ENCODE results near the gene C1orf159.

Gene C1orf159

DNA sequence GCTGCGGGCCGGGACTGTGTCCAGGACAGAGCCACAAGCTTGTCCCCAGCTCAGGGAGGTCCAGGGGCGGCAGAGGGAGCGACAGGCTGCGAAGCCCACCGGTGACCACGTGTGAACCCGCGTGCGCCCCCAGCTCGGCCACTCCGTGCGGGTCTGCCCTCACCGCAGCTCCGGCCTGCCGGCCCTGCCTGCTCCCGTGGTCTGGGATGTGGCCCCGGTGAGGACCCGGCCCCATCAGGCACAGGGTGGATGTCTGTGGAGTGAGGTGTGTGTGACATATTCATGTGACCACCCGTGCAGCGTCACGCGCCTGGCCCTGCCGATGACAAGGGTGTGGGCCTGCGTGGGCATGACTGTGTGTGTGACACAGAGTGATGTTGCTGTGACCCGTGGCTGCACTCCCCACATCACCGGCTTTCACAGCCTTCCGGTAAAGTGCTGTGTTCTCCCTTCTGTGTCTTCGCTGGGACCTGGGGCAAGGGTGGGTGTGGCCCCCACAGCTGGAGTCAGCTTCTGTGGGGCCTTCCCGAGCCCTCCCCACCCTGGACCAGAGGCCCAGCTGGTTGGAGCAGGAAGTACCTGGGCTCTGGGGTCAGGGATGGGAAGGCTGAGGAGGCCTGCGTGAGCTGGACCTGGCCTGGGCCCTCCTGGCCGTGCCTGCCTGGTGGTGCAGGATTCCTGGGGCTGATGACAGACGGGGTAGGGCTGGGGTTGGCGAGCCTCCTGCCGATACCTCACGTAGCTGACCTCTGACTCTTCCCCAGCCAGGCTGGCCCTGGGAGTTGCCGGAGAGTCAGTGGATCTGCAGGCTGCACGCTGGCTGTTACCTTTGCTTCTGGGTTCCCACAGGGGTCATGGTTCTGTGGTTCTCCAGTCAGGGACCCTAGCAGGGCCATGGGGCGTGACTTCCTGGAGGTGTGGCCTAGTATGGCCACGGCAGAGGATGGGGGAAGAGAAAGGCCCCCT lies 45.9 kb downstream of the C1orf159 start:
- no peaks in the 10 kb centered on the region for H3K36me3 ChIP-seq (ENCODE audit: insufficient read depth, low read length)
- H3K27me3 ChIP-seq (ENCODE audit: insufficient read depth, low read length, poor library complexity): no peaks in the 10 kb centered on the region
- ATAC-seq (ENCODE audit: insufficient read depth, low read depth): no peak

DNA sequence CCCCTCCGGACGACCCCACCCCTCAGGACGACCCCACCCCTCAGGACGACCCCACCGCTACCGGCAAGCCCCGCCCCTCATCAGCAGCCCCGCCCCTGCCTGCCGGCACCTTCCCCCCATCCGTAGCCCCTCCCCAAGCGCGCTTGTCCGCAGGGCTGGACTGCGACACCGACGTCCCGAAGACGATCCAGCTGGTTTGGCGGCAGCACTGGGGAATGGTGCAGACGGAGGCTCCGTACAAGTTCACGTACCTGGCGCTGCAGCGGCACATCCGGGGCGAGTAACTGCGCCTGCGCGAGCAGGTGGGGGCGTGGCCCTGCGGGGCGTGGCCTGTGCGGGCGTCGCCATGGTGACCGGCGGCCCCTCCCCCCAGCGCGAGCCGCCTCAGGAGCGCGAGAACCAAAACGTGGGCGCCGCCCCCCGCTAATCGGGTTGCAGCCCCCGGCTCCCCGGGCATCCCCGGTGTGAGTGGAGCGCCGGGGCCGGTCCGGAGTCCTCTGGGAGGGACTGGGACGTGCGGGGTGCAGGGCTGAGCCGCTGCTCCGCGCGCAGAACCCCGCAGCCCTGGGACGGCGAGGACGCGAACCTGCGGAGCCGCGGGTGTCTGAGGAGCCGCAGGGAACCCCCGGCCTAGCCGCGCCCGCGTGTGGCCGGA lies 46.7 kb downstream of the C1orf159 start:
- H3K9me3 ChIP-seq (ENCODE audit: insufficient read depth, low read length, severe bottlenecking): no peaks in the 10 kb centered on the region
- no peak overlapping the region for H3K4me2 ChIP-seq (ENCODE audit: insufficient read depth, low read length)
- H3K36me3 ChIP-seq (ENCODE audit: insufficient read depth, low read length): no peaks in the 10 kb centered on the region
- H3K27ac ChIP-seq (ENCODE audit: low read length): no peak overlapping the region
- DNase-seq (no peak), ATAC-seq (ENCODE audit: insufficient read depth, low read depth) (no peak)
- H3K4me3 ChIP-seq (ENCODE audit: low read depth in 1 of 2, low read length in 2 of 2): no peak overlapping the region
- H3K27me3 ChIP-seq (ENCODE audit: insufficient read depth, low read length, poor library complexity): no peaks in the 10 kb centered on the region
- no peaks in the 10 kb centered on the region for H3K4me1 ChIP-seq (ENCODE audit: insufficient read depth, low read length)
- no peak overlapping the region for H3K9ac ChIP-seq (ENCODE audit: low read depth, low read length)
- no peak overlapping the region for H2AFZ ChIP-seq (ENCODE audit: low read depth, low read length)
- no peaks in the 10 kb centered on the region for H3K79me2 ChIP-seq (ENCODE audit: insufficient read depth, low read length)
- H4K20me1 ChIP-seq (ENCODE audit: insufficient read depth, low read length): peaks cover 19% of the 10 kb centered on the region; the same call in 1 of the 2 replicates
- TF ChIP-seq, protein P1, sequence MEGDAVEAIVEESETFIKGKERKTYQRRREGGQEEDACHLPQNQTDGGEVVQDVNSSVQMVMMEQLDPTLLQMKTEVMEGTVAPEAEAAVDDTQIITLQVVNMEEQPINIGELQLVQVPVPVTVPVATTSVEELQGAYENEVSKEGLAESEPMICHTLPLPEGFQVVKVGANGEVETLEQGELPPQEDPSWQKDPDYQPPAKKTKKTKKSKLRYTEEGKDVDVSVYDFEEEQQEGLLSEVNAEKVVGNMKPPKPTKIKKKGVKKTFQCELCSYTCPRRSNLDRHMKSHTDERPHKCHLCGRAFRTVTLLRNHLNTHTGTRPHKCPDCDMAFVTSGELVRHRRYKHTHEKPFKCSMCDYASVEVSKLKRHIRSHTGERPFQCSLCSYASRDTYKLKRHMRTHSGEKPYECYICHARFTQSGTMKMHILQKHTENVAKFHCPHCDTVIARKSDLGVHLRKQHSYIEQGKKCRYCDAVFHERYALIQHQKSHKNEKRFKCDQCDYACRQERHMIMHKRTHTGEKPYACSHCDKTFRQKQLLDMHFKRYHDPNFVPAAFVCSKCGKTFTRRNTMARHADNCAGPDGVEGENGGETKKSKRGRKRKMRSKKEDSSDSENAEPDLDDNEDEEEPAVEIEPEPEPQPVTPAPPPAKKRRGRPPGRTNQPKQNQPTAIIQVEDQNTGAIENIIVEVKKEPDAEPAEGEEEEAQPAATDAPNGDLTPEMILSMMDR (IDR thresholded peaks at IDR 0.05; ENCODE audit: borderline replicate concordance, extremely low read depth, low read length, poor library complexity, severe bottlenecking): no peak
- no peak for TF ChIP-seq EZH2 (IDR thresholded peaks at IDR 0.05; ENCODE audit: borderline replicate concordance, low read depth, low read length, severe bottlenecking)

More for the DNA sequence above, 45.9 kb downstream of the C1orf159 start:
- Histone ChIP-seq H2AFZ (ENCODE audit: low read depth, low read length) (no peak overlapping the region), H4K20me1 (ENCODE audit: insufficient read depth, low read length) (peaks cover 25% of the 10 kb centered on the region; the same call in 1 of the 2 replicates), H3K9ac (ENCODE audit: low read depth, low read length) (no peak overlapping the region), H3K4me2 (ENCODE audit: insufficient read depth, low read length) (no peak overlapping the region), H3K4me1 (ENCODE audit: insufficient read depth, low read length) (no peaks in the 10 kb centered on the region), H3K27ac (ENCODE audit: low read length) (no peak overlapping the region), H3K4me3 (ENCODE audit: low read depth in 1 of 2, low read length in 2 of 2) (no peak overlapping the region), H3K79me2 (ENCODE audit: insufficient read depth, low read length) (no peaks in the 10 kb centered on the region), H3K9me3 (ENCODE audit: insufficient read depth, low read length, severe bottlenecking) (no peaks in the 10 kb centered on the region)
- no peak for DNase-seq
- no peak for TF ChIP-seq EZH2 (IDR thresholded peaks at IDR 0.05; ENCODE audit: borderline replicate concordance, low read depth, low read length, severe bottlenecking)
- TF ChIP-seq, protein P1 (IDR thresholded peaks at IDR 0.05; ENCODE audit: borderline replicate concordance, extremely low read depth, low read length, poor library complexity, severe bottlenecking): no peak

DNA sequence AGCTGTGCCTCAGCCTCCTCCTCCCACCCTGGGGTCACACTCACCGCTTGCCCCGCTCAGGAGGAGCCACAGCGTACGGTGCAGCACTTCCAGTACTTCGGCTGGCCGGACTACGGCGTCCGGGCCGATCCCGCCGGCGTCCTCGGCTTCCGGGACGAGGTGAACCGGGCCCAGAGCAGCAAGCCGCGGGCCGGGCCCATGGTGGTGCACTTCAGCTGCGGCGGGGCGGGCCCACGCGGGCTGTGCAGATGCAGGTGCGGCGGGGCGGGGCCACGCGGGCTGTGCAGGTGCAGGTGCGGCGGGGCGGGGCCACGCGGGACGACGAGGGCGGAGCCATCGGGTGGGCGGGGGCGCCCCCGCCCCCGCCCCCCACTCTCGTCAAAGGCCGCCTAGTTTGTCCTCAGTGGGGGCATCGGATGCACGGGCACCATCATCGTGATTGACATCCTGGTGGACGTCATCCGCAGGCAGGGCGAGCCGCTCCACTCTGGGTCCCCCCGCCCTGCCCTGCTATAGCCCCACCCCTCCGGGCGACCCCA lies 47.3 kb downstream of the C1orf159 start:
- peaks cover 2% of the 10 kb centered on the region for H3K27me3 ChIP-seq (ENCODE audit: insufficient read depth, low read length, poor library complexity)
- no peak overlapping the region for H3K27ac ChIP-seq (ENCODE audit: low read length)
- H2AFZ ChIP-seq (ENCODE audit: low read depth, low read length): no peak overlapping the region
- H4K20me1 ChIP-seq (ENCODE audit: insufficient read depth, low read length): peaks cover 21% of the 10 kb centered on the region
- H3K9ac ChIP-seq (ENCODE audit: low read depth, low read length): no peak overlapping the region
- H3K9me3 ChIP-seq (ENCODE audit: insufficient read depth, low read length, severe bottlenecking): no peaks in the 10 kb centered on the region
- H3K36me3 ChIP-seq (ENCODE audit: insufficient read depth, low read length): no peaks in the 10 kb centered on the region
- H3K4me2 ChIP-seq (ENCODE audit: insufficient read depth, low read length): no peak overlapping the region
- no peaks in the 10 kb centered on the region for H3K79me2 ChIP-seq (ENCODE audit: insufficient read depth, low read length)
- ATAC-seq (ENCODE audit: insufficient read depth, low read depth) (no peak), DNase-seq (no peak)
- no peak overlapping the region for H3K4me3 ChIP-seq (ENCODE audit: low read depth in 1 of 2, low read length in 2 of 2)
- no peak for TF ChIP-seq EZH2 (IDR thresholded peaks at IDR 0.05; ENCODE audit: borderline replicate concordance, low read depth, low read length, severe bottlenecking)
- TF ChIP-seq, protein P1 (IDR thresholded peaks at IDR 0.05; ENCODE audit: borderline replicate concordance, extremely low read depth, low read length, poor library complexity, severe bottlenecking): no peak
- H3K4me1 ChIP-seq (ENCODE audit: insufficient read depth, low read length): no peaks in the 10 kb centered on the region

All from DND-41 (cell line).